COLO668 (cell line): ENCODE data around the gene CROCC2.
A peak's percentile ranks its signal among the peaks of the same experiment; 100 is the strongest.

ENCODE experiments used
- DNase-seq: peaks from one replicate; lab custom pipeline; 2025; ENCODE audit not compliant: unreplicated experiment; lab: John Stamatoyannopoulos, UW

The CROCC2 gene

GRCh38 chr2:240983361-240983995 is 77.3 kb downstream of the CROCC2 start:
- peak; percentile 75 for DNase-seq

GRCh38 chr2:240983996-240984498 is 77.9 kb downstream of the CROCC2 start:
- DNase-seq: no peak

- DNase-seq: no peak
Measured at GRCh38 chr2:240985881-240986786, 80.0 kb downstream of the CROCC2 start.

- no peak for DNase-seq
Measured at GRCh38 chr2:240986787-240987411, 80.8 kb downstream of the CROCC2 start.

- DNase-seq: no peak
Measured at GRCh38 chr2:240987588-240987987, 81.5 kb downstream of the CROCC2 start.

GRCh38 chr2:240988146-240988545 is 82.0 kb downstream of the CROCC2 start:
- DNase-seq: no peak

GRCh38 chr2:240988571-240989271 is 82.6 kb downstream of the CROCC2 start:
- DNase-seq: no peak

GRCh38 chr2:240989451-240990265 is 83.5 kb downstream of the CROCC2 start:
- DNase-seq: peak; percentile 54

GRCh38 chr2:240990266-240990529 is 84.1 kb downstream of the CROCC2 start:
- DNase-seq: no peak

GRCh38 chr2:240990726-240991377 is 84.7 kb downstream of the CROCC2 start:
- DNase-seq: no peak

- DNase-seq: peak; percentile 92
Measured at GRCh38 chr2:240991378-240992263, 85.5 kb downstream of the CROCC2 start.

- no peak for DNase-seq
Measured at GRCh38 chr2:240992572-240993291, 86.6 kb downstream of the CROCC2 start.

- DNase-seq: no peak
Measured at GRCh38 chr2:240993446-240994170, 87.5 kb downstream of the CROCC2 start.

- no peak for DNase-seq
Measured at GRCh38 chr2:240994171-240994896, 88.2 kb downstream of the CROCC2 start.

GRCh38 chr2:240995041-240996021 is 89.2 kb downstream of the CROCC2 start:
- no peak for DNase-seq
